GM19328 (cell line): Measurements from ENCODE around the gene DNAH6.
A peak's percentile ranks its signal among the peaks of the same experiment; 100 is the strongest.
"Not testable (repeated sequence)": the region's sequence is repeated elsewhere in the genome, so short reads cannot be mapped to it uniquely, and the experiment has no call there.

Experiments
- ATAC-seq: cut with Tn5 transposase; IDR thresholded peaks from one replicate; pipeline ENCODE4 v1.9.1; 2021; ENCODE audit warnings: mild to moderate bottlenecking, moderate library complexity; ENCODE audit not compliant: unreplicated experiment

Gene DNAH6

DNA sequence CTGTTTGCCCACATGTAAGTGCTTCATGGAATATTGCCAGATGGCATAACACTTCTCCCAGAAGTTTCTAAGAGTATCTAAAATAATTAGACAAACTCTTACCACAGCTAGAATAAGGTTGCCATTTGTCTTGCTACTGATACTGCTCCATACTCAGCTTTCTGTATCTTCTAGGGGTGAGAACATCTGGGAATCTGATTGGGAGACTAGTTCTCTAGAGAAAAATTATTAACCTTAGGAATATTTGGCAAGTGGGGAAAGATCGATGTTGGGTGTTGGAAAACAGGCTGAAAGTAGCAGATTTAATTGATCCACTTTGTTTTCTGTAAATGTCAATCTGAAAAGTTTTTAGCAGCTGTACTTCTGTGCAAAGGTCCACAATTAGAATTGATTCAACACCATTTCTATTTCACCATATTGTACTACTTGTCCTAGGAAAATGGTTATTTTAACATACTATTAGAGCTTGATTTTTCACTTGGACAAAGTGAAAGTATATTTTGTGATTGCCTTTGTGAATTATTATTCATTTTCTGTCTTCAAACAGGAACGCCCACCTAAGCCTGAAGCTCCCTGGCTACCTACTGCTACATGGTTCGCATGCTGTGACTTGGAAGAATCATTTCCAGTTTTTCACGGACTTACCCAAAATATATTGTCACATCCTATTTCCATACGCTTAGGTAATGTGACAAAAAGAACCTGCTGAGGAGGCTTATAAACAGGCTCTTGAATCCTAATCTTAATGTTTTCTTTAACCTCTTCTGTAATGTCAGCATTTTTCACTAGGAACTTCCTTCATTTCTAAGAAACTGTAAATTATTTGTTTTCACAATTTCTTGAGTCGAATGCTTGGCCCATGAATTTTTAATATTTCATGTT, 216.8 kb downstream of the DNAH6 start:
- no peak for ATAC-seq

GRCh38 chr2:84735389-84735788, 219.1 kb downstream of the DNAH6 start:
- no peak for ATAC-seq

- peak; percentile 98 for ATAC-seq
These were observed 225.0 kb downstream of the DNAH6 start for GRCh38 chr2:84741182-84741822.

GRCh38 chr2:84748341-84748740, 232.0 kb downstream of the DNAH6 start:
- ATAC-seq, result no peak

- ATAC-seq, result no peak
These were observed 233.1 kb downstream of the DNAH6 start for GRCh38 chr2:84749442-84749841.

DNA sequence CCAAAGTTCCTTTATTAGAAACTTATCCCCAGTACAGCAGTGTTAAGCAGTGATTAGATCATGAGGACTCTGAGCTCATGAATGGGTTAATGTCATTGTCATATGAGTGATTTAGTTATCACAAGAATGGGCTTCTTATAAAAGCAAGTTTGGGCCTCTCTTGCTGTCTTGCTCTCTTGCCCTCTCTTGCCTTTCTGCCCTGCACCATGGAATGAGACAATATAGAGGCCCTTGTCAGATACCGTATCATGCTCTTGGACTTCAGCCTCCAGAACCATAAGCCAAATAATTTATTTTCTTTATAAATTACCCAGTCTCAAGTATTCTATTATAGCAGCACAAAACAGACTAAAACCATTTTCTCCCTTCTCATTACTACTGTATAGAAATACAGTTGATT, 238.8 kb downstream of the DNAH6 start:
- no peak for ATAC-seq

DNA sequence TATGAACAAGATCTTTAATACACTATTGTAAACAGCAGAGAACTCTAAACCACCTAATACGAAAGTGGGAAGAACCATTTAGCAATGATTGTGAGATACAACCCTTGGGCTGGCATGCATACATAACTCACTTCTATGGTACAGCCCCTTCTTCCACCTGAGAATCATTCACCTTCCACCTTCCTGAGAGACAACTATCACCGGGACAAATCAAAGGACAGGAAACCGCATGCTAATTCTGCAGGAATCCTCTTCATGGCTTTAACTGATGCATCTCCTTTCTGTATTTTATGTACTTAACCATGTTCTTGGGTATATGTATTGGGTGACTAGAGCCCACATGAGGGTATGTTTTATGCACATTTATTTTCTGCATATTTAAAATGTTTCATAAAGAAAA, 241.3 kb downstream of the DNAH6 start:
- ATAC-seq, result no peak

GRCh38 chr2:84766791-84767190, 250.5 kb downstream of the DNAH6 start:
- ATAC-seq, result no peak

- no peak for ATAC-seq
These were observed 252.5 kb downstream of the DNAH6 start for GRCh38 chr2:84768840-84769239.

- no peak for ATAC-seq
These were observed 254.0 kb downstream of the DNAH6 start for GRCh38 chr2:84770280-84770679.

GRCh38 chr2:84771251-84771650, 255.0 kb downstream of the DNAH6 start:
- no peak for ATAC-seq

GRCh38 chr2:84773562-84773961, 257.3 kb downstream of the DNAH6 start:
- not testable (repeated sequence) for ATAC-seq

DNA sequence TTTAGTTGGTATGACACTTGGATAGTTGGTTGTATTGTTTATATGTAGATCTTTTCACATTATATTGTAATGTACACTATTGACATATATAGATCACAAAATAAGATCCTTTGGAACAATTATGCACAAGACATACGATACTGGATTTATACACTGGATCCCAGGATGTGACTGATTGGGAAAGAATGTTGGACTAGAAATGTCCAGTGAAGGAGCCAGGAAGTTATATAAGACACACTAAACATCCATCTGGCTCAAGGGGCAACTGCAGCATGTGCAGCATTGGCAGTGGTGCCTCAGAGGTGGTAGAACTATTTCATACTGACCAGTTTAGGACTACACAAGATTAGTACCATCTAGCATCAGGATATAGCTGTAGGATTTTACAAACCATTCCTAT, 259.7 kb downstream of the DNAH6 start:
- ATAC-seq, result no peak

GRCh38 chr2:84778911-84779690, 262.8 kb downstream of the DNAH6 start:
- no peak for ATAC-seq

GRCh38 chr2:84779781-84780180, 263.5 kb downstream of the DNAH6 start:
- no peak for ATAC-seq

GRCh38 chr2:84781942-84782716, 265.8 kb downstream of the DNAH6 start:
- peak; percentile 94 for ATAC-seq

- no peak for ATAC-seq
These were observed 266.6 kb downstream of the DNAH6 start for GRCh38 chr2:84782717-84783442.

DNA sequence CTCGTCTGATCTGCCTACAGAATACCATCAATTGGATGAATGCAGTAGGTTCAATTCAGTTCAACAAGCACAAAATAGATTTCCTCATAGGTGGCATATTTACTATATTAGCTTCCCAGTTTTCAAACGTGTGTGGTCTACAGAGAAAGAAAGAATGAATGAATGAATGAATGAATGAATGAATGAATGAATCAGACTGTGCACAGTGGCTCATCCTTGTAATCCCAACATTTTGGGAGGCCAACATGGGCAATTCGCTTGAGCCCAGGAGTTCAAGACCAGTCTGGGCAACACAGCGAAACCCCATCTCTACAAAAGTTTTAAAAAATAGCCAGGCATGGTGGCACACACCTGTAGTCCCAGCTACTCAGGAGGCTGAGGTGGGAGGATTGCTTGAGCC, 269.7 kb downstream of the DNAH6 start:
- ATAC-seq, result no peak

GRCh38 chr2:84786601-84787000, 270.3 kb downstream of the DNAH6 start:
- ATAC-seq, result no peak

- ATAC-seq, result no peak
These were observed 271.7 kb downstream of the DNAH6 start for GRCh38 chr2:84788027-84788426.
